Limb (tissue), 2 donors: ENCODE data around the gene CDCA5.

Experiments
- DNase-seq, 2 donors: peaks; one replicate each; pipeline ENCODE4 v3.0.0-alpha.2; 2016; ENCODE audit errors: extremely low spot score in 2 of 2

Gene CDCA5

GRCh38 chr11:65083834-65084597 is at the start of gene CDCA5, which contains the start of gene ZFPL1:
Gene CDCA5 (minus strand): TSS chr11:65084040. CDS start chr11:65083978, 62 bp downstream.
Gene ZFPL1 (plus strand): TSS chr11:65084222. CDS start chr11:65084699, 477 bp downstream.
- peak; percentile 98 for DNase-seq

GRCh38 chr11:65132988-65133700 is 49.3 kb upstream of the CDCA5 start:
- DNase-seq: no peak

- DNase-seq: peak in 1 of 2 donors; percentile 14
Measured at GRCh38 chr11:65132238-65132987, 48.6 kb upstream of the CDCA5 start.

GRCh38 chr11:65131895-65132237 is 48.0 kb upstream of the CDCA5 start:
- peak in 1 of 2 donors; percentile 18 for DNase-seq

- peak in 1 of 2 donors; percentile 19 for DNase-seq
Measured at GRCh38 chr11:65131417-65131776, 47.6 kb upstream of the CDCA5 start.

GRCh38 chr11:65130631-65131416 is 47.0 kb upstream of the CDCA5 start:
- DNase-seq: peak in 1 of 2 donors; percentile 22

- DNase-seq: peak in 1 of 2 donors; percentile 7
Measured at GRCh38 chr11:65129649-65130441, 46.0 kb upstream of the CDCA5 start.

- no peak for DNase-seq
Measured at GRCh38 chr11:65128182-65129145, 44.6 kb upstream of the CDCA5 start.

- no peak for DNase-seq
Measured at GRCh38 chr11:65127473-65128181, 43.8 kb upstream of the CDCA5 start.

- DNase-seq: no peak
Measured at GRCh38 chr11:65126624-65127274, 42.9 kb upstream of the CDCA5 start.

- peak in 1 of 2 donors; percentile 16 for DNase-seq
Measured at GRCh38 chr11:65125197-65126056, 41.6 kb upstream of the CDCA5 start.

- DNase-seq: peak in 1 of 2 donors; percentile 16
Measured at GRCh38 chr11:65124480-65125196, 40.8 kb upstream of the CDCA5 start.

GRCh38 chr11:65121865-65122696 is 38.2 kb upstream of the CDCA5 start, which contains the start of the genes FAU and MRPL49:
Gene FAU (minus strand): TSS chr11:65122134. CDS start chr11:65121813, 321 bp downstream.
Gene MRPL49 (plus strand): TSS chr11:65122321. CDS start chr11:65122347, 26 bp downstream.
- peak; percentile 97 for DNase-seq

- DNase-seq: no peak
Measured at GRCh38 chr11:65121447-65121864, 37.6 kb upstream of the CDCA5 start.

GRCh38 chr11:65120831-65121230 is 37.0 kb upstream of the CDCA5 start:
- DNase-seq: no peak
